Activated naive CD8-positive, alpha-beta T cell treated with anti-CD3 and anti-CD28 coated beads for 36 hours (primary cell): ENCODE results near the gene HNRNPA3. TPM values are rescaled to one million over a fixed set of nuclear protein-coding genes. Genes with fewer than 3 reads are reported as not detected.

Experiments used
- DNase-seq: peaks from one replicate; pipeline ENCODE4 v3.0.0; 2021
- H3K27ac Mint-ChIP-seq: one replicate; pipeline ENCODE4 v1.8.0; 2022; ENCODE audit warnings: mild to moderate bottlenecking, moderate library complexity, mixed read lengths
- H3K27me3 Mint-ChIP-seq: one replicate; pipeline ENCODE4 v1.8.0; 2022; ENCODE audit warnings: mild to moderate bottlenecking, mixed read lengths
- H3K36me3 Mint-ChIP-seq: one replicate; pipeline ENCODE4 v1.8.0; 2021; ENCODE audit warnings: mild to moderate bottlenecking, mixed read lengths
- H3K4me1 Mint-ChIP-seq: one replicate; pipeline ENCODE4 v1.8.0; 2021; ENCODE audit warnings: mixed read lengths
- H3K4me3 Mint-ChIP-seq: one replicate; pipeline ENCODE4 v1.8.0; 2022; ENCODE audit warnings: mild to moderate bottlenecking, moderate library complexity, mixed read lengths
- H3K9me3 Mint-ChIP-seq: one replicate; pipeline ENCODE4 v1.8.0; 2022; ENCODE audit warnings: mixed read lengths
- total RNA-seq, 2 experiments: library from RNA; stranded (reverse); gene quantifications; one replicate each; pipeline ENCODE4 v1.2.3, GENCODE V29; 2021

HNRNPA3 gene
- total RNA-seq, 2 experiments from 2014 or later, result 253 to 254 TPM

GRCh38 chr2:177252808-177253531 lies 40.4 kb downstream of the HNRNPA3 start:
- Mint-ChIP-seq H3K27ac (peak overlapping the region; percentile 89), H3K27me3 (no peaks in the 10 kb centered on the region), H3K4me3 (peak overlapping the region; percentile 8), H3K36me3 (peaks cover 71% of the 10 kb centered on the region), H3K9me3 (peaks cover 6% of the 10 kb centered on the region), H3K4me1 (peaks cover 80% of the 10 kb centered on the region)
- no peak for DNase-seq

GRCh38 chr2:177253704-177254103 lies 41.1 kb downstream of the HNRNPA3 start:
- Mint-ChIP-seq H3K36me3 (peaks cover 75% of the 10 kb centered on the region), H3K4me3 (no peak overlapping the region), H3K4me1 (peaks cover 83% of the 10 kb centered on the region), H3K27ac (peak overlapping the region; percentile 60), H3K27me3 (no peaks in the 10 kb centered on the region), H3K9me3 (peaks cover 10% of the 10 kb centered on the region)
- DNase-seq, result no peak

GRCh38 chr2:177254433-177255226 lies 42.0 kb downstream of the HNRNPA3 start:
- no peak for DNase-seq
- H3K27ac Mint-ChIP-seq, result peak overlapping the region; percentile 48
- no peaks in the 10 kb centered on the region for H3K27me3 Mint-ChIP-seq
- H3K4me1 Mint-ChIP-seq, result peaks cover 85% of the 10 kb centered on the region
- peaks cover 81% of the 10 kb centered on the region for H3K36me3 Mint-ChIP-seq
- peaks cover 10% of the 10 kb centered on the region for H3K9me3 Mint-ChIP-seq
- H3K4me3 Mint-ChIP-seq, result no peak overlapping the region

- peaks cover 10% of the 10 kb centered on the region for H3K9me3 Mint-ChIP-seq
- H3K36me3 Mint-ChIP-seq, result peaks cover 81% of the 10 kb centered on the region
- H3K4me1 Mint-ChIP-seq, result peaks cover 85% of the 10 kb centered on the region
- no peak for DNase-seq
- H3K27ac Mint-ChIP-seq, result peak overlapping the region; percentile 48
- H3K4me3 Mint-ChIP-seq, result no peak overlapping the region
- no peaks in the 10 kb centered on the region for H3K27me3 Mint-ChIP-seq
Measured at GRCh38 chr2:177255227-177255601, 42.6 kb downstream of the HNRNPA3 start.

- Mint-ChIP-seq H3K27ac (peak overlapping the region; percentile 48), H3K4me3 (no peak overlapping the region), H3K9me3 (peaks cover 10% of the 10 kb centered on the region), H3K27me3 (no peaks in the 10 kb centered on the region), H3K36me3 (peaks cover 78% of the 10 kb centered on the region), H3K4me1 (peaks cover 82% of the 10 kb centered on the region)
- no peak for DNase-seq
Measured at GRCh38 chr2:177256026-177256425, 43.4 kb downstream of the HNRNPA3 start.

- Mint-ChIP-seq H3K9me3 (peaks cover 10% of the 10 kb centered on the region), H3K4me3 (no peak overlapping the region), H3K27ac (peak overlapping the region; percentile 48), H3K36me3 (peaks cover 79% of the 10 kb centered on the region), H3K4me1 (peaks cover 83% of the 10 kb centered on the region), H3K27me3 (no peaks in the 10 kb centered on the region)
- DNase-seq, result no peak
Measured at GRCh38 chr2:177256695-177257094, 44.1 kb downstream of the HNRNPA3 start.

- Mint-ChIP-seq H3K36me3 (peaks cover 79% of the 10 kb centered on the region), H3K4me1 (peaks cover 82% of the 10 kb centered on the region), H3K9me3 (peaks cover 6% of the 10 kb centered on the region), H3K4me3 (peak overlapping the region; percentile 18), H3K27ac (peak overlapping the region; percentile 48), H3K27me3 (no peaks in the 10 kb centered on the region)
- DNase-seq, result no peak
Measured at GRCh38 chr2:177257471-177257870, 44.9 kb downstream of the HNRNPA3 start.

- peak overlapping the region; percentile 5 for H3K27ac Mint-ChIP-seq
- peaks cover 76% of the 10 kb centered on the region for H3K4me1 Mint-ChIP-seq
- peaks cover 77% of the 10 kb centered on the region for H3K36me3 Mint-ChIP-seq
- DNase-seq, result no peak
- no peak overlapping the region for H3K4me3 Mint-ChIP-seq
- H3K9me3 Mint-ChIP-seq, result peaks cover 4% of the 10 kb centered on the region
- H3K27me3 Mint-ChIP-seq, result no peaks in the 10 kb centered on the region
Measured at GRCh38 chr2:177258059-177258458, 45.5 kb downstream of the HNRNPA3 start.

- H3K27me3 Mint-ChIP-seq, result no peaks in the 10 kb centered on the region
- H3K4me3 Mint-ChIP-seq, result peak overlapping the region; percentile 97
- DNase-seq, result no peak
- peaks cover 57% of the 10 kb centered on the region for H3K4me1 Mint-ChIP-seq
- peak overlapping the region; percentile 63 for H3K27ac Mint-ChIP-seq
- H3K9me3 Mint-ChIP-seq, result peaks cover 4% of the 10 kb centered on the region
- peaks cover 64% of the 10 kb centered on the region for H3K36me3 Mint-ChIP-seq
Measured at GRCh38 chr2:177260379-177260778, 47.8 kb downstream of the HNRNPA3 start.

- Mint-ChIP-seq H3K9me3 (peaks cover 4% of the 10 kb centered on the region), H3K27me3 (no peaks in the 10 kb centered on the region), H3K4me3 (peak overlapping the region; percentile 97), H3K4me1 (peaks cover 59% of the 10 kb centered on the region), H3K27ac (peak overlapping the region; percentile 97), H3K36me3 (peaks cover 59% of the 10 kb centered on the region)
- no peak for DNase-seq
Measured at GRCh38 chr2:177261116-177262060, 48.8 kb downstream of the HNRNPA3 start.

GRCh38 chr2:177262092-177262491 lies 49.5 kb downstream of the HNRNPA3 start:
- no peak for DNase-seq
- no peaks in the 10 kb centered on the region for H3K27me3 Mint-ChIP-seq
- H3K36me3 Mint-ChIP-seq, result peaks cover 55% of the 10 kb centered on the region
- H3K27ac Mint-ChIP-seq, result peak overlapping the region; percentile 97
- peaks cover 4% of the 10 kb centered on the region for H3K9me3 Mint-ChIP-seq
- peaks cover 59% of the 10 kb centered on the region for H3K4me1 Mint-ChIP-seq
- H3K4me3 Mint-ChIP-seq, result peak overlapping the region; percentile 97

GRCh38 chr2:177262958-177263450 lies 50.4 kb downstream of the HNRNPA3 start:
- Mint-ChIP-seq H3K4me3 (peak overlapping the region; percentile 97), H3K4me1 (peaks cover 57% of the 10 kb centered on the region), H3K27ac (peak overlapping the region; percentile 97), H3K36me3 (peaks cover 46% of the 10 kb centered on the region), H3K27me3 (no peaks in the 10 kb centered on the region), H3K9me3 (peaks cover 6% of the 10 kb centered on the region)
- no peak for DNase-seq

GRCh38 chr2:177263451-177264208 lies 51.0 kb downstream of the HNRNPA3 start:
- H3K4me1 Mint-ChIP-seq, result peaks cover 58% of the 10 kb centered on the region
- no peaks in the 10 kb centered on the region for H3K27me3 Mint-ChIP-seq
- DNase-seq, result peak; percentile 93
- peak overlapping the region; percentile 97 for H3K4me3 Mint-ChIP-seq
- peak overlapping the region; percentile 97 for H3K27ac Mint-ChIP-seq
- H3K9me3 Mint-ChIP-seq, result peaks cover 2% of the 10 kb centered on the region
- peaks cover 40% of the 10 kb centered on the region for H3K36me3 Mint-ChIP-seq

GRCh38 chr2:177264209-177264692 lies 51.7 kb downstream of the HNRNPA3 start:
- peaks cover 2% of the 10 kb centered on the region for H3K9me3 Mint-ChIP-seq
- no peaks in the 10 kb centered on the region for H3K27me3 Mint-ChIP-seq
- peak overlapping the region; percentile 51 for H3K27ac Mint-ChIP-seq
- peaks cover 34% of the 10 kb centered on the region for H3K36me3 Mint-ChIP-seq
- H3K4me3 Mint-ChIP-seq, result peak overlapping the region; percentile 97
- no peak for DNase-seq
- peaks cover 56% of the 10 kb centered on the region for H3K4me1 Mint-ChIP-seq
